ENCODE measurements around the gene TWIST1. TPM values are rescaled to one million over a fixed set of nuclear protein-coding genes. Genes with fewer than 3 reads are reported as not detected.

TWIST1 gene
- total RNA-seq (8.3 TPM), polyA plus RNA-seq (ENCODE audit: insufficient read depth in 1 of 8, insufficient read length in 8 of 8, low replicate concordance in 1 of 8) (10 to 100 TPM in 3 of 8 donors, 1 to 10 TPM in 5; 4.6 to 24.5 (median 7.9) TPM)
- long read RNA-seq, donor 1, partial matches to known transcripts = 0 of 3 reads
- long read RNA-seq, donor 1, other reads (novel, unspliced or antisense) = 0 of 3 reads
- long read RNA-seq, donor 2, partial matches to known transcripts = 5 of 8 reads
- long read RNA-seq, donor 2, other reads (novel, unspliced or antisense) = 0 of 8 reads
- long read RNA-seq, donor 3, partial matches to known transcripts = 9 of 12 reads
- long read RNA-seq, donor 3, other reads (novel, unspliced or antisense) = 0 of 12 reads
- long read RNA-seq, donor 4, transcript TWIST1-201 (2 exons, 1,666 nt) = major isoform, 7 of 7 reads
- long read RNA-seq, donor 4, partial matches to known transcripts = 0 of 7 reads
- long read RNA-seq, donor 4, other reads (novel, unspliced or antisense) = 0 of 7 reads
- long read RNA-seq, donor 5, transcript TWIST1-201 (2 exons, 1,666 nt) = major isoform, 15 of 43 reads
- long read RNA-seq, donor 5, partial matches to known transcripts = 28 of 43 reads
- long read RNA-seq, donor 5, other reads (novel, unspliced or antisense) = 0 of 43 reads
- long read RNA-seq, donor 6, partial matches to known transcripts = 0 of 4 reads
- long read RNA-seq, donor 6, other reads (novel, unspliced or antisense) = 0 of 4 reads
- long read RNA-seq, donor 7, partial matches to known transcripts = 14 of 14 reads
- long read RNA-seq, donor 7, other reads (novel, unspliced or antisense) = 0 of 14 reads
- long read RNA-seq, donor 8, transcript TWIST1-201 (2 exons, 1,666 nt) = major isoform, 5 of 20 reads
- long read RNA-seq, donor 8, partial matches to known transcripts = 15 of 20 reads
- long read RNA-seq, donor 8, other reads (novel, unspliced or antisense) = 0 of 20 reads
- long read RNA-seq, donor 9, partial matches to known transcripts = 6 of 8 reads
- long read RNA-seq, donor 9, other reads (novel, unspliced or antisense) = 0 of 8 reads
- long read RNA-seq, donor 10, partial matches to known transcripts = 17 of 20 reads
- long read RNA-seq, donor 10, other reads (novel, unspliced or antisense) = 0 of 20 reads
- long read RNA-seq, donor 11, partial matches to known transcripts = 16 of 20 reads
- long read RNA-seq, donor 11, other reads (novel, unspliced or antisense) = 0 of 20 reads

GRCh38 chr7:19117091-19117869, at the start of gene TWIST1:
TWIST1 (minus strand) TSS chr7:19117636; CDS start chr7:19117321, 315 bp downstream.
- under 1% methylated on average over 67 of the region's 91 CpGs for WGBS (ENCODE audit: insufficient coverage)
- Histone ChIP-seq H3K27ac (ENCODE audit: low read length) (peak within 1 kb of the TSS; percentile 83), H3K9me3 (replicated peaks; ENCODE audit: control insufficient read depth, low read depth, low read length) (no peaks in the 10 kb centered on the region), H3K4me1 (ENCODE audit: control insufficient read depth, insufficient read depth, low read length) (peaks cover 21% of the 10 kb centered on the region), H3K27me3 (ENCODE audit: control insufficient read depth, insufficient read depth, low read length) (peaks cover 51% of the 10 kb centered on the region), H3K36me3 (ENCODE audit: control insufficient read depth, insufficient read depth, low read length) (no peaks in the 10 kb centered on the region), H3K4me3 (ENCODE audit: low read length) (peak within 1 kb of the TSS; percentile 74)
- DNase-seq = peak; percentile 98

- no CpG with 5 or more reads among the region's 3 CpGs for WGBS (ENCODE audit: insufficient coverage)
- no peaks in the 10 kb centered on the region for H3K27me3 ChIP-seq (ENCODE audit: control insufficient read depth, insufficient read depth, low read length)
- H3K27ac ChIP-seq (ENCODE audit: low read length) = no peak overlapping the region
- no peaks in the 10 kb centered on the region for H3K9me3 ChIP-seq (replicated peaks; ENCODE audit: control insufficient read depth, low read depth, low read length)
- no peak for DNase-seq
- no peaks in the 10 kb centered on the region for H3K36me3 ChIP-seq (ENCODE audit: control insufficient read depth, insufficient read depth, low read length)
- no peak overlapping the region for H3K4me3 ChIP-seq (ENCODE audit: low read length)
- H3K4me1 ChIP-seq (ENCODE audit: control insufficient read depth, insufficient read depth, low read length) = no peaks in the 10 kb centered on the region
Observed at GRCh38 chr7:19161671-19162070, 44.2 kb upstream of the TWIST1 start.

DNA sequence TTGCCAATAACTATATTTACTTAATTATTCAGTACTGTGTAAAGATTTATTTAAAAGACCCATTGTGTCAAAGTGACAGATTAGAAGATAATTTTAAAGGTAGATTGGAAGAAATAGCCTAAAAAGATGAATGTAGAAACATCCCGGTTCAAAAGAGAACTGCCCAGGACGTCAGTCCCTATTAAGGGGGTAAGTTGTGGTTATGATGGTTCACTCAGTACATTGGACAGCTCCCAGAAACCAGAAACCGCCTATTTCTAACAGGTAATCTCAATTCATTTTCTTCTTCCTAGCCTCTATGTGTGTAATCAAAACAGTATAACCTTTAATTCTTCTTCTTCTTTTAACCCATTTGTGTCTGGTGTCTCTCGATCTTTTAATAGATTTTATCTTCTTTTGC, 29.3 kb upstream of the TWIST1 start:
- H3K4me1 ChIP-seq (ENCODE audit: control insufficient read depth, insufficient read depth, low read length) = peaks cover 7% of the 10 kb centered on the region
- H3K27me3 ChIP-seq (ENCODE audit: control insufficient read depth, insufficient read depth, low read length) = peaks cover 32% of the 10 kb centered on the region
- H3K9me3 ChIP-seq (replicated peaks; ENCODE audit: control insufficient read depth, low read depth, low read length) = no peaks in the 10 kb centered on the region
- DNase-seq = peak; percentile 35
- no peaks in the 10 kb centered on the region for H3K36me3 ChIP-seq (ENCODE audit: control insufficient read depth, insufficient read depth, low read length)
- WGBS (ENCODE audit: insufficient coverage) = no CpG with 5 or more reads among the region's 4 CpGs
- no peak overlapping the region for H3K4me3 ChIP-seq (ENCODE audit: low read length)
- H3K27ac ChIP-seq (ENCODE audit: low read length) = no peak overlapping the region

GRCh38 chr7:19145434-19146115, 28.1 kb upstream of the TWIST1 start:
- WGBS (ENCODE audit: insufficient coverage) = 2% methylated on average over 15 of the region's 19 CpGs
- H3K4me3 ChIP-seq (ENCODE audit: low read length) = no peak overlapping the region
- peaks cover 32% of the 10 kb centered on the region for H3K27me3 ChIP-seq (ENCODE audit: control insufficient read depth, insufficient read depth, low read length)
- H3K9me3 ChIP-seq (replicated peaks; ENCODE audit: control insufficient read depth, low read depth, low read length) = no peaks in the 10 kb centered on the region
- peaks cover 7% of the 10 kb centered on the region for H3K4me1 ChIP-seq (ENCODE audit: control insufficient read depth, insufficient read depth, low read length)
- H3K27ac ChIP-seq (ENCODE audit: low read length) = no peak overlapping the region
- DNase-seq = no peak
- H3K36me3 ChIP-seq (ENCODE audit: control insufficient read depth, insufficient read depth, low read length) = no peaks in the 10 kb centered on the region

DNA sequence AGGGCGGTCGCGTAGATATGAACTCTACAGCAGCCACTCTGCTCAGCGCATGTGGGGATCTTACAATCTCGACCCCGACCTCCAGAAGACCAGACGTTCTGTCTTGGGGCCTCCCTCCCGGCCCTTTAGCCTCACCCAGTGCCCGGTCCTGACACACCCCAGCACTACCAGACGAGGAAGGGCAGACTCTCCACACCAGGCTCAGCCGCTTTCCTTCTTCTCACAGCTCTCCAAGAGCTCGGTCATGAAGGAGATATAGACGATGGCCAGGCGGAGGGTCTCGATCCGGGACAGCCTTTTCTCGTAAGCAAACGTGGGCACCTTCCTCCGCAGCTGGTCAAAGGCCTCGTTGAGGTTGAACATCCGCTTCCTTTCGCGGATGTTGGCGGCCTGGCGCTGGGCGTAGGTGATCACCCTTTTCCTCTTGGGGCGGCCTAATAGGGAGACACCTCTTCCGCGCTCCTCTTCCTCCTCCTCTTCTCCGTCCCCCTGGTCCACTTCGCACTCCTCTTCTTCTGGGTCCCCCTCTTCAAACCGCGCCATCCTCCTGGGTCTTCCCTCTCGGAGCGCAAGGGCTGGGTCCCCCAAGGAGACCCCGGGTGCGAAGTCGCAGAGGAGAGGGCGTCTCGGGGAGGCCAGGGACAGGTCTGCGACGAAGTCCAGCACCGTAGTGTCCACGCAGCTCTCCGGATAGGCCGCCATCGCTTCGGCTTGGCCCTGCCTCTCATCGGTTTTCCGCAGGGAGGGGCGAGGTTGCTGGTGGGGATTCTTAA, 27.4 kb upstream of the TWIST1 start, which contains the start of gene FERD3L:
Gene FERD3L (minus strand): TSS at position 761 of the 773 bp plus-strand sequence. CDS start 59 bp downstream, at position 702.
- no peak within 1 kb of the TSS for H3K4me3 ChIP-seq (ENCODE audit: low read length)
- peaks cover 32% of the 10 kb centered on the region for H3K27me3 ChIP-seq (ENCODE audit: control insufficient read depth, insufficient read depth, low read length)
- WGBS (ENCODE audit: insufficient coverage) = 4% methylated on average over 40 of the region's 51 CpGs
- no peak for DNase-seq
- H3K36me3 ChIP-seq (ENCODE audit: control insufficient read depth, insufficient read depth, low read length) = no peaks in the 10 kb centered on the region
- no peak within 1 kb of the TSS for H3K27ac ChIP-seq (ENCODE audit: low read length)
- H3K9me3 ChIP-seq (replicated peaks; ENCODE audit: control insufficient read depth, low read depth, low read length) = no peaks in the 10 kb centered on the region
- H3K4me1 ChIP-seq (ENCODE audit: control insufficient read depth, insufficient read depth, low read length) = peaks cover 7% of the 10 kb centered on the region

DNA sequence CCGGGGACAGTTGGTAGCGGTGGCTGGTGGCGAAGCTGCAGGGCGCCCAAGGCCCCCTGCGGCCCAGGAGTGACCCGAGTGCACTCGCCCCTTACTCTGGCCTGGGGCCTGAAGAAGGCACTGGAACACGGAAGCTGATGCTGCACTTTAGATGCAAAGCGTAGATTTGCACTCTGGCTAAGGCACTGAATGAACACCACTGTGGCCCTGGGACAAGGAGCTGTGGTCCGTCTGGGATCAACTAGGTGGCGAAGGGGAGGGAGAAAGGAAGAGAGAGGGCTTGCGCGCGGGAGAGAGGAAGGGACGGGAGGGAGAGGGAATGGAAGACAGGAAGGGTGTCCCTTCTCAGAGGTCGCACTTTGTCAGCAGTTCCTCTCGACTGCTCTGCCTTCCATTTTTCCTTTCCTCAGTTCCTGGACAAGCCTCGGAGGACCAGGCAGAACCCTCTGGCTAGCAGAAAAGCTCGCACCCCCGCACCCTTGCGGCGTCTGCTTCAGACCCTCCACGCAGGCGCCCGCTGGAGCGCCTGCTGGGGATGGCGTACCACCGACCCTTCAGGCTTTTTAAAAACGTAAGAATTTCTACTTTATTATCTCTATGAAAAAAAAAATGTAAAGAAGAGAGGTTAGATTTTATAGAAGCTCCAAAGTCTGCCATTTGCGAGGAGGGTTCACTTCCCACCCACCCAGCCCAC, 26.6 kb upstream of the TWIST1 start:
- Histone ChIP-seq H3K4me3 (ENCODE audit: low read length) (no peak overlapping the region), H3K36me3 (ENCODE audit: control insufficient read depth, insufficient read depth, low read length) (no peaks in the 10 kb centered on the region), H3K27me3 (ENCODE audit: control insufficient read depth, insufficient read depth, low read length) (peaks cover 32% of the 10 kb centered on the region), H3K9me3 (replicated peaks; ENCODE audit: control insufficient read depth, low read depth, low read length) (no peaks in the 10 kb centered on the region), H3K27ac (ENCODE audit: low read length) (no peak overlapping the region), H3K4me1 (ENCODE audit: control insufficient read depth, insufficient read depth, low read length) (peaks cover 7% of the 10 kb centered on the region)
- WGBS (ENCODE audit: insufficient coverage) = 10% methylated on average over 17 of the region's 30 CpGs
- DNase-seq = no peak

DNA sequence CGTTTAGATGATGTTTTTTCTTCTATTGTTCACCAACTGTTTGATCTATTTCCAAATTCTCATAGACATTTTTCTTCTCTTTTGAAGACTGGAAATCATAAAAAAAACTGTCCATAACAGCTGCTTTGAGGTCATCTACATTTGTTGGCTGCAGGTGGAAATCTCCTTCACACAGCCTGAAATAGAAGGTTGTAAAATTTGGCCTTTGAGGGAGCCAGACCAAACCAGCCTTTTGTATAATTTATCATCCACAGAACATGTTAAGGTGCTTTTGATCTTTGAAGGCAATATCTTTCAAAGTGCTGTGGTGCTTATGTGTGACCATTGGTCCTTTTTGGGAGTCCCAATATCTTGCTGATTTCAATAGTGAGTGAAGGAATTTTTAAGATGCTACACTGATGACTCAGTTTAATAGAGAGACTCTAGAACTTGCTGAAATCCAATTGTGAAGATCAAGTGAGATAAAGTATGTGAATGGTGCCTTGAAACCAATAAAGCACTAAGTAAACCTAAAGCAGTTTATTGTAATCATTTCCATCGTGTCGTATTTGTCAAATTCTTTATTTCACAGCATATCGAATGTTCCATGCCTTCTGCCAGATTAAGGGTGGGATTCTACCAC, 22.4 kb upstream of the TWIST1 start:
- H3K27ac ChIP-seq (ENCODE audit: low read length) = no peak overlapping the region
- H3K4me1 ChIP-seq (ENCODE audit: control insufficient read depth, insufficient read depth, low read length) = peaks cover 7% of the 10 kb centered on the region
- peaks cover 16% of the 10 kb centered on the region for H3K27me3 ChIP-seq (ENCODE audit: control insufficient read depth, insufficient read depth, low read length)
- no peaks in the 10 kb centered on the region for H3K9me3 ChIP-seq (replicated peaks; ENCODE audit: control insufficient read depth, low read depth, low read length)
- no peak overlapping the region for H3K4me3 ChIP-seq (ENCODE audit: low read length)
- no CpG with 5 or more reads among the region's 4 CpGs for whole genome bisulfite sequencing (ENCODE audit: insufficient coverage)
- DNase-seq = no peak
- no peaks in the 10 kb centered on the region for H3K36me3 ChIP-seq (ENCODE audit: control insufficient read depth, insufficient read depth, low read length)

- H3K4me3 ChIP-seq (ENCODE audit: low read length) = no peak overlapping the region
- no peaks in the 10 kb centered on the region for H3K9me3 ChIP-seq (replicated peaks; ENCODE audit: control insufficient read depth, low read depth, low read length)
- peak; percentile 50 for DNase-seq
- no peaks in the 10 kb centered on the region for H3K36me3 ChIP-seq (ENCODE audit: control insufficient read depth, insufficient read depth, low read length)
- H3K4me1 ChIP-seq (ENCODE audit: control insufficient read depth, insufficient read depth, low read length) = no peaks in the 10 kb centered on the region
- H3K27me3 ChIP-seq (ENCODE audit: control insufficient read depth, insufficient read depth, low read length) = no peaks in the 10 kb centered on the region
- no peak overlapping the region for H3K27ac ChIP-seq (ENCODE audit: low read length)
- WGBS (ENCODE audit: insufficient coverage) = no CpG with 5 or more reads among the region's 4 CpGs
Observed at GRCh38 chr7:19133886-19134285, 16.4 kb upstream of the TWIST1 start.
